Measurements from ENCODE around the gene CLRN1.

CLRN1 gene

GRCh38 chr3:150920236-150920635 is 52.3 kb downstream of the CLRN1 start:
- H3K9me3 ChIP-seq (ENCODE audit: control insufficient read depth, insufficient read depth, low read length), result no peaks in the 10 kb centered on the region
- no peaks in the 10 kb centered on the region for H3K27me3 ChIP-seq (ENCODE audit: control insufficient read depth, insufficient read depth, low read length)
- no peak overlapping the region for H3K4me3 ChIP-seq (ENCODE audit: low read depth, low read length)

GRCh38 chr3:150917951-150918350 is 54.6 kb downstream of the CLRN1 start:
- Histone ChIP-seq H3K27ac (ENCODE audit: low read depth, low read length) (no peak overlapping the region), H3K9ac (ENCODE audit: low read depth, low read length) (no peak overlapping the region), H3K27me3 (ENCODE audit: control insufficient read depth, insufficient read depth, low read length) (no peaks in the 10 kb centered on the region), H3K9me3 (ENCODE audit: control insufficient read depth, insufficient read depth, low read length) (no peaks in the 10 kb centered on the region), H3K4me3 (ENCODE audit: low read depth, low read length) (no peak overlapping the region), H3K4me1 (ENCODE audit: control insufficient read depth, insufficient read depth, low read length) (peaks cover 14% of the 10 kb centered on the region), H3K36me3 (ENCODE audit: control insufficient read depth, insufficient read depth, low read length) (no peaks in the 10 kb centered on the region)

More at GRCh38 chr3:150920236-150920635, 52.3 kb downstream of the CLRN1 start:
- peaks cover 15% of the 10 kb centered on the region for H3K4me1 ChIP-seq (ENCODE audit: control insufficient read depth, insufficient read depth, low read length)
- no peak overlapping the region for H3K9ac ChIP-seq (ENCODE audit: low read depth, low read length)
- H3K36me3 ChIP-seq (ENCODE audit: control insufficient read depth, insufficient read depth, low read length), result no peaks in the 10 kb centered on the region
- no peak overlapping the region for H3K27ac ChIP-seq (ENCODE audit: low read depth, low read length)

- H3K36me3 ChIP-seq (ENCODE audit: control insufficient read depth, insufficient read depth, low read length), result no peaks in the 10 kb centered on the region
These were observed 59.2 kb downstream of the CLRN1 start for GRCh38 chr3:150913133-150913922.

GRCh38 chr3:150912501-150912900 is 60.0 kb downstream of the CLRN1 start:
- Histone ChIP-seq H3K9ac (ENCODE audit: low read depth, low read length) (no peak overlapping the region), H3K9me3 (ENCODE audit: control insufficient read depth, insufficient read depth, low read length) (no peaks in the 10 kb centered on the region), H3K4me3 (ENCODE audit: low read depth, low read length) (no peak overlapping the region), H3K27me3 (ENCODE audit: control insufficient read depth, insufficient read depth, low read length) (no peaks in the 10 kb centered on the region), H3K4me1 (ENCODE audit: control insufficient read depth, insufficient read depth, low read length) (no peaks in the 10 kb centered on the region), H3K27ac (ENCODE audit: low read depth, low read length) (no peak overlapping the region), H3K36me3 (ENCODE audit: control insufficient read depth, insufficient read depth, low read length) (no peaks in the 10 kb centered on the region)

More at GRCh38 chr3:150913133-150913922, 59.2 kb downstream of the CLRN1 start:
- no peak overlapping the region for H3K4me3 ChIP-seq (ENCODE audit: low read depth, low read length)
- H3K4me1 ChIP-seq (ENCODE audit: control insufficient read depth, insufficient read depth, low read length), result no peaks in the 10 kb centered on the region
- no peak overlapping the region for H3K27ac ChIP-seq (ENCODE audit: low read depth, low read length)
- H3K9ac ChIP-seq (ENCODE audit: low read depth, low read length), result no peak overlapping the region
- H3K27me3 ChIP-seq (ENCODE audit: control insufficient read depth, insufficient read depth, low read length), result no peaks in the 10 kb centered on the region
- H3K9me3 ChIP-seq (ENCODE audit: control insufficient read depth, insufficient read depth, low read length), result no peaks in the 10 kb centered on the region

GRCh38 chr3:150911771-150912170 is 60.8 kb downstream of the CLRN1 start:
- Histone ChIP-seq H3K4me3 (ENCODE audit: low read depth, low read length) (no peak overlapping the region), H3K27me3 (ENCODE audit: control insufficient read depth, insufficient read depth, low read length) (no peaks in the 10 kb centered on the region), H3K4me1 (ENCODE audit: control insufficient read depth, insufficient read depth, low read length) (no peaks in the 10 kb centered on the region), H3K27ac (ENCODE audit: low read depth, low read length) (no peak overlapping the region), H3K9me3 (ENCODE audit: control insufficient read depth, insufficient read depth, low read length) (no peaks in the 10 kb centered on the region), H3K36me3 (ENCODE audit: control insufficient read depth, insufficient read depth, low read length) (no peaks in the 10 kb centered on the region), H3K9ac (ENCODE audit: low read depth, low read length) (no peak overlapping the region)

- H3K4me3 ChIP-seq (ENCODE audit: low read depth, low read length), result no peak overlapping the region
- H3K9me3 ChIP-seq (ENCODE audit: control insufficient read depth, insufficient read depth, low read length), result no peaks in the 10 kb centered on the region
- H3K36me3 ChIP-seq (ENCODE audit: control insufficient read depth, insufficient read depth, low read length), result no peaks in the 10 kb centered on the region
- H3K27me3 ChIP-seq (ENCODE audit: control insufficient read depth, insufficient read depth, low read length), result no peaks in the 10 kb centered on the region
- no peak overlapping the region for H3K27ac ChIP-seq (ENCODE audit: low read depth, low read length)
- no peak overlapping the region for H3K9ac ChIP-seq (ENCODE audit: low read depth, low read length)
- no peaks in the 10 kb centered on the region for H3K4me1 ChIP-seq (ENCODE audit: control insufficient read depth, insufficient read depth, low read length)
These were observed 66.1 kb downstream of the CLRN1 start for GRCh38 chr3:150906461-150906860.

GRCh38 chr3:150905746-150906145 is 66.8 kb downstream of the CLRN1 start:
- Histone ChIP-seq H3K4me3 (ENCODE audit: low read depth, low read length) (no peak overlapping the region), H3K27ac (ENCODE audit: low read depth, low read length) (no peak overlapping the region), H3K27me3 (ENCODE audit: control insufficient read depth, insufficient read depth, low read length) (no peaks in the 10 kb centered on the region)

GRCh38 chr3:150905339-150905738 is 67.2 kb downstream of the CLRN1 start, which contains the start of gene MINDY4B:
MINDY4B (minus strand) TSS chr3:150905439; CDS start chr3:150905439, 0 bp downstream.
- Histone ChIP-seq H3K36me3 (ENCODE audit: control insufficient read depth, insufficient read depth, low read length) (no peaks in the 10 kb centered on the region), H3K27me3 (ENCODE audit: control insufficient read depth, insufficient read depth, low read length) (no peaks in the 10 kb centered on the region), H3K9ac (ENCODE audit: low read depth, low read length) (no peak within 1 kb of the TSS), H3K4me3 (ENCODE audit: low read depth, low read length) (no peak within 1 kb of the TSS), H3K9me3 (ENCODE audit: control insufficient read depth, insufficient read depth, low read length) (no peaks in the 10 kb centered on the region), H3K4me1 (ENCODE audit: control insufficient read depth, insufficient read depth, low read length) (no peaks in the 10 kb centered on the region), H3K27ac (ENCODE audit: low read depth, low read length) (no peak within 1 kb of the TSS)

More at GRCh38 chr3:150905746-150906145, 66.8 kb downstream of the CLRN1 start:
- Histone ChIP-seq H3K9me3 (ENCODE audit: control insufficient read depth, insufficient read depth, low read length) (no peaks in the 10 kb centered on the region), H3K9ac (ENCODE audit: low read depth, low read length) (no peak overlapping the region), H3K36me3 (ENCODE audit: control insufficient read depth, insufficient read depth, low read length) (no peaks in the 10 kb centered on the region), H3K4me1 (ENCODE audit: control insufficient read depth, insufficient read depth, low read length) (no peaks in the 10 kb centered on the region)

- H3K36me3 ChIP-seq (ENCODE audit: control insufficient read depth, insufficient read depth, low read length), result no peaks in the 10 kb centered on the region
- no peak overlapping the region for H3K9ac ChIP-seq (ENCODE audit: low read depth, low read length)
- H3K9me3 ChIP-seq (ENCODE audit: control insufficient read depth, insufficient read depth, low read length), result no peaks in the 10 kb centered on the region
- H3K4me3 ChIP-seq (ENCODE audit: low read depth, low read length), result no peak overlapping the region
- no peaks in the 10 kb centered on the region for H3K4me1 ChIP-seq (ENCODE audit: control insufficient read depth, insufficient read depth, low read length)
- H3K27ac ChIP-seq (ENCODE audit: low read depth, low read length), result no peak overlapping the region
- no peaks in the 10 kb centered on the region for H3K27me3 ChIP-seq (ENCODE audit: control insufficient read depth, insufficient read depth, low read length)
These were observed 69.5 kb downstream of the CLRN1 start for GRCh38 chr3:150902988-150903387.

- no peak overlapping the region for H3K9ac ChIP-seq (ENCODE audit: low read depth, low read length)
- no peaks in the 10 kb centered on the region for H3K4me1 ChIP-seq (ENCODE audit: control insufficient read depth, insufficient read depth, low read length)
- H3K36me3 ChIP-seq (ENCODE audit: control insufficient read depth, insufficient read depth, low read length), result no peaks in the 10 kb centered on the region
- H3K9me3 ChIP-seq (ENCODE audit: control insufficient read depth, insufficient read depth, low read length), result no peaks in the 10 kb centered on the region
- H3K4me3 ChIP-seq (ENCODE audit: low read depth, low read length), result no peak overlapping the region
- H3K27me3 ChIP-seq (ENCODE audit: control insufficient read depth, insufficient read depth, low read length), result no peaks in the 10 kb centered on the region
- no peak overlapping the region for H3K27ac ChIP-seq (ENCODE audit: low read depth, low read length)
These were observed 70.7 kb downstream of the CLRN1 start for GRCh38 chr3:150901793-150902192.

GRCh38 chr3:150899141-150899540 is 73.4 kb downstream of the CLRN1 start:
- Histone ChIP-seq H3K9me3 (ENCODE audit: control insufficient read depth, insufficient read depth, low read length) (no peaks in the 10 kb centered on the region), H3K4me1 (ENCODE audit: control insufficient read depth, insufficient read depth, low read length) (no peaks in the 10 kb centered on the region), H3K27me3 (ENCODE audit: control insufficient read depth, insufficient read depth, low read length) (no peaks in the 10 kb centered on the region), H3K4me3 (ENCODE audit: low read depth, low read length) (no peak overlapping the region), H3K36me3 (ENCODE audit: control insufficient read depth, insufficient read depth, low read length) (no peaks in the 10 kb centered on the region), H3K27ac (ENCODE audit: low read depth, low read length) (no peak overlapping the region), H3K9ac (ENCODE audit: low read depth, low read length) (no peak overlapping the region)
